HEK293 (cell line): Measurements from ENCODE around the gene SCN5A.

Experiments used
- CTCF ChIA-PET: fragments of 350-600 bp; formaldehyde crosslinking; extraction: SDS; loops from one replicate; lab custom pipeline; 2021; ENCODE audit warnings: antibody characterized with exemption; lab: Yijun Ruan, JAX
- POLR2A ChIA-PET: fragments of 300-600 bp; formaldehyde crosslinking; extraction: SDS; loops from one replicate; lab custom pipeline; 2020; ENCODE audit warnings: antibody characterized with exemption, inconsistent platforms; lab: Yijun Ruan, JAX
- H3K27ac ChIP-seq: fragments of 200-500 bp; sonication (Bioruptor generic); 2 replicates; pipeline ENCODE4 v1.5.1; 2014; ENCODE audit warnings: low read depth, low read length, control low read depth, inconsistent platforms; ENCODE audit errors: extremely low read depth
- H3K36me3 ChIP-seq, 2 experiments: fragments of 200-500 bp in 1 of 2; sonication (Bioruptor generic) in 1 of 2; 1 replicate in 1 of 2; 2 replicates in 1 of 2; pipeline ENCODE4 v1.5.1; 2014 to 2017; ENCODE audit warnings: inconsistent platforms in 2 of 2, low read length in 2 of 2; ENCODE audit not compliant: control insufficient read depth in 2 of 2, insufficient read depth in 1 of 2
- H3K4me1 ChIP-seq: fragments of 200-500 bp; sonication (Bioruptor generic); 2 replicates; pipeline ENCODE4 v1.5.1; 2014; ENCODE audit warnings: mild to moderate bottlenecking, low read length, inconsistent platforms; ENCODE audit not compliant: control insufficient read depth, insufficient read depth
- H3K4me3 ChIP-seq: 2 replicates; pipeline ENCODE4 v1.5.1; 2011; ENCODE audit warnings: low read depth, mild to moderate bottlenecking, control low read depth, low read length, moderate library complexity
- H3K9me3 ChIP-seq: fragments of 200-500 bp; sonication (Bioruptor generic); 2 replicates; pipeline ENCODE4 v1.5.1; 2014; ENCODE audit warnings: low read depth, low read length, inconsistent platforms; ENCODE audit not compliant: control insufficient read depth, insufficient read depth
- BCL11B ChIP-seq: fragments of 450-650 bp; formaldehyde crosslinking; IDR thresholded peaks from 2 replicates; pipeline ENCODE4 v1.5.1; 2016; ENCODE audit warnings: low read depth, missing biosample characterization, missing genetic modification characterization
- GLI2 ChIP-seq: fragments of 450-650 bp; formaldehyde crosslinking; IDR thresholded peaks from 2 replicates; pipeline ENCODE4; 2017; ENCODE audit warnings: missing biosample characterization, missing genetic modification characterization, low read depth, borderline replicate concordance
- SP2 ChIP-seq: fragments of 450-650 bp; formaldehyde crosslinking; IDR thresholded peaks from 2 replicates; pipeline ENCODE4 v1.5.1; 2016; ENCODE audit warnings: missing biosample characterization, missing genetic modification characterization
- ZBTB21 ChIP-seq: fragments of 450-650 bp; formaldehyde crosslinking; IDR thresholded peaks from 2 replicates; pipeline ENCODE4 v1.5.1; 2017; ENCODE audit warnings: missing biosample characterization, missing genetic modification characterization
- ZEB2 ChIP-seq: fragments of 450-650 bp; formaldehyde crosslinking; IDR thresholded peaks from 2 replicates; pipeline ENCODE4 v1.5.1; 2016; ENCODE audit warnings: missing biosample characterization, missing genetic modification characterization
- ZFP3 ChIP-seq: fragments of 450-650 bp; formaldehyde crosslinking; IDR thresholded peaks from 2 replicates; pipeline ENCODE4 v1.5.1; 2016; ENCODE audit warnings: low read depth, missing biosample characterization, missing genetic modification characterization
- ZFP37 ChIP-seq: fragments of 450-650 bp; formaldehyde crosslinking; IDR thresholded peaks from 2 replicates; pipeline ENCODE4 v1.5.1; 2016; ENCODE audit warnings: missing biosample characterization, missing genetic modification characterization
- ZNF112 ChIP-seq: fragments of 450-650 bp; formaldehyde crosslinking; IDR thresholded peaks from 2 replicates; pipeline ENCODE4 v1.5.0; 2017; ENCODE audit warnings: missing biosample characterization, missing genetic modification characterization
- ZNF146 ChIP-seq: fragments of 450-650 bp; formaldehyde crosslinking; IDR thresholded peaks from 2 replicates; pipeline ENCODE4 v1.5.1; 2016; ENCODE audit warnings: missing biosample characterization, missing genetic modification characterization
- ZNF175 ChIP-seq: fragments of 450-650 bp; formaldehyde crosslinking; IDR thresholded peaks from 2 replicates; pipeline ENCODE4 v1.5.1; 2016; ENCODE audit warnings: missing biosample characterization, missing genetic modification characterization
- ZNF354C ChIP-seq: fragments of 450-650 bp; formaldehyde crosslinking; IDR thresholded peaks from 2 replicates; pipeline ENCODE4 v1.5.1; 2016; ENCODE audit warnings: missing biosample characterization, missing genetic modification characterization, low read depth, borderline replicate concordance
- ZNF391 ChIP-seq: fragments of 450-650 bp; formaldehyde crosslinking; IDR thresholded peaks from 2 replicates; pipeline ENCODE4 v1.5.1; 2016; ENCODE audit warnings: low read depth, missing biosample characterization, missing genetic modification characterization, borderline replicate concordance
- ZNF514 ChIP-seq: fragments of 450-650 bp; formaldehyde crosslinking; IDR thresholded peaks from 2 replicates; pipeline ENCODE4 v1.5.1; 2016; ENCODE audit warnings: missing biosample characterization, missing genetic modification characterization
- ZNF530 ChIP-seq: fragments of 450-650 bp; formaldehyde crosslinking; IDR thresholded peaks from 2 replicates; pipeline ENCODE4 v1.5.1; 2016; ENCODE audit warnings: low read depth, missing biosample characterization, missing genetic modification characterization
- ZNF548 ChIP-seq: fragments of 450-650 bp; formaldehyde crosslinking; IDR thresholded peaks from 2 replicates; pipeline ENCODE4 v1.5.1; 2016; ENCODE audit warnings: missing biosample characterization, missing genetic modification characterization
- ZNF555 ChIP-seq: fragments of 450-650 bp; formaldehyde crosslinking; conservative IDR thresholded peaks from 2 replicates; pipeline ENCODE4 v1.5.1; 2017; ENCODE audit warnings: missing biosample characterization, mild to moderate bottlenecking, missing genetic modification characterization, inconsistent platforms
- ZNF777 ChIP-seq: fragments of 450-650 bp; formaldehyde crosslinking; IDR thresholded peaks from 2 replicates; pipeline ENCODE4 v1.5.1; 2017; ENCODE audit warnings: missing biosample characterization, missing genetic modification characterization, borderline replicate concordance
- TF ChIP-seq, protein P1 (sequence below): fragments of 450-650 bp; formaldehyde crosslinking; conservative IDR thresholded peaks from 2 replicates; pipeline ENCODE4 v1.5.1; 2016; ENCODE audit warnings: low read depth, missing biosample characterization, missing genetic modification characterization
- TF ChIP-seq, protein P2 (sequence below): fragments of 450-650 bp; formaldehyde crosslinking; IDR thresholded peaks from 2 replicates; pipeline ENCODE4 v1.5.1; 2017; ENCODE audit warnings: missing biosample characterization, missing genetic modification characterization
- TF ChIP-seq, protein P3 (sequence below): fragments of 450-650 bp; formaldehyde crosslinking; IDR thresholded peaks from 2 replicates; pipeline ENCODE4 v1.5.1; 2016; ENCODE audit warnings: missing biosample characterization, missing genetic modification characterization, low read depth
- TF ChIP-seq, protein P4 (sequence below): sonication (generic); formaldehyde crosslinking; IDR thresholded peaks from 2 replicates; pipeline ENCODE4 v1.8.1; 2022; ENCODE audit warnings: mild to moderate bottlenecking, moderate library complexity, missing genetic modification reagents

Gene SCN5A

DNA sequence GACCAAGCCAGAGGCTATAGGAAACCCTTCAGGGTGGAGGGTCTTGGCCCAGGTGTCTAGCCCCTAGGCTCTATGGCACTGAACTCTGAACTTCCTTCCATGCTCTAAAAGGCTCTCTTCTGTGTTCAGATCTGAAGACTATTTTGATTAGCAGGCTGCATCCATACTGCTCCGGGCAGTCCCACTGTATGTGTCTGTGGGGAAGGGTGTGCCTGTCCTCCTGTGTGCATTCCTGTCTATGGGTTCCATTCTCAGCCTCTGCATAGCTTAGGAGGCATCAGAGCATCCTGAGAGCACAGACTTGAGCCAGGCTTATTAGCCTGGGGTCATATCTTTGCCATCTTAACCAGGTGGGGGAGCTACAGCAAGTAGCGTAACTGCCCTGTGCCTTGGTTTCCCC lies 115.3 kb downstream of the SCN5A start (continued):
- no peak for TF ChIP-seq ZNF175 (tag by site-specific recombination)
- TF ChIP-seq ZNF146, result no peak
- TF ChIP-seq ZNF112, result no peak
- no peak for TF ChIP-seq ZNF530
- TF ChIP-seq, protein P1, sequence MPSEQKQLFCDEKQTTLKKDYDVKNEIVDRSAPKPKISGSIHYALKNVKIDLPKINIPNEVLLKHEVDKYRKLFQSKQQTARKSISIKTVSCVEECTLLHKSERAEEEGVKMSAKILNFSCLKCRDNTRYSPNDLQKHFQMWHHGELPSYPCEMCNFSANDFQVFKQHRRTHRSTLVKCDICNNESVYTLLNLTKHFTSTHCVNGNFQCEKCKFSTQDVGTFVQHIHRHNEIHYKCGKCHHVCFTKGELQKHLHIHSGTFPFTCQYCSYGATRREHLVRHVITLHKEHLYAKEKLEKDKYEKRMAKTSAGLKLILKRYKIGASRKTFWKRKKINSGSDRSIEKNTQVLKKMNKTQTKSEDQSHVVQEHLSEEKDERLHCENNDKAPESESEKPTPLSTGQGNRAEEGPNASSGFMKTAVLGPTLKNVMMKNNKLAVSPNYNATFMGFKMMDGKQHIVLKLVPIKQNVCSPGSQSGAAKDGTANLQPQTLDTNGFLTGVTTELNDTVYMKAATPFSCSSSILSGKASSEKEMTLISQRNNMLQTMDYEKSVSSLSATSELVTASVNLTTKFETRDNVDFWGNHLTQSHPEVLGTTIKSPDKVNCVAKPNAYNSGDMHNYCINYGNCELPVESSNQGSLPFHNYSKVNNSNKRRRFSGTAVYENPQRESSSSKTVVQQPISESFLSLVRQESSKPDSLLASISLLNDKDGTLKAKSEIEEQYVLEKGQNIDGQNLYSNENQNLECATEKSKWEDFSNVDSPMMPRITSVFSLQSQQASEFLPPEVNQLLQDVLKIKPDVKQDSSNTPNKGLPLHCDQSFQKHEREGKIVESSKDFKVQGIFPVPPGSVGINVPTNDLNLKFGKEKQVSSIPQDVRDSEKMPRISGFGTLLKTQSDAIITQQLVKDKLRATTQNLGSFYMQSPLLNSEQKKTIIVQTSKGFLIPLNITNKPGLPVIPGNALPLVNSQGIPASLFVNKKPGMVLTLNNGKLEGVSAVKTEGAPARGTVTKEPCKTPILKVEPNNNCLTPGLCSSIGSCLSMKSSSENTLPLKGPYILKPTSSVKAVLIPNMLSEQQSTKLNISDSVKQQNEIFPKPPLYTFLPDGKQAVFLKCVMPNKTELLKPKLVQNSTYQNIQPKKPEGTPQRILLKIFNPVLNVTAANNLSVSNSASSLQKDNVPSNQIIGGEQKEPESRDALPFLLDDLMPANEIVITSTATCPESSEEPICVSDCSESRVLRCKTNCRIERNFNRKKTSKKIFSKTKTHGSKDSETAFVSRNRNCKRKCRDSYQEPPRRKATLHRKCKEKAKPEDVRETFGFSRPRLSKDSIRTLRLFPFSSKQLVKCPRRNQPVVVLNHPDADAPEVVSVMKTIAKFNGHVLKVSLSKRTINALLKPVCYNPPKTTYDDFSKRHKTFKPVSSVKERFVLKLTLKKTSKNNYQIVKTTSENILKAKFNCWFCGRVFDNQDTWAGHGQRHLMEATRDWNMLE (tag by site-specific recombination), result no peak
- no peak for TF ChIP-seq ZNF548 (tag by site-specific recombination)
- TF ChIP-seq, protein P2, sequence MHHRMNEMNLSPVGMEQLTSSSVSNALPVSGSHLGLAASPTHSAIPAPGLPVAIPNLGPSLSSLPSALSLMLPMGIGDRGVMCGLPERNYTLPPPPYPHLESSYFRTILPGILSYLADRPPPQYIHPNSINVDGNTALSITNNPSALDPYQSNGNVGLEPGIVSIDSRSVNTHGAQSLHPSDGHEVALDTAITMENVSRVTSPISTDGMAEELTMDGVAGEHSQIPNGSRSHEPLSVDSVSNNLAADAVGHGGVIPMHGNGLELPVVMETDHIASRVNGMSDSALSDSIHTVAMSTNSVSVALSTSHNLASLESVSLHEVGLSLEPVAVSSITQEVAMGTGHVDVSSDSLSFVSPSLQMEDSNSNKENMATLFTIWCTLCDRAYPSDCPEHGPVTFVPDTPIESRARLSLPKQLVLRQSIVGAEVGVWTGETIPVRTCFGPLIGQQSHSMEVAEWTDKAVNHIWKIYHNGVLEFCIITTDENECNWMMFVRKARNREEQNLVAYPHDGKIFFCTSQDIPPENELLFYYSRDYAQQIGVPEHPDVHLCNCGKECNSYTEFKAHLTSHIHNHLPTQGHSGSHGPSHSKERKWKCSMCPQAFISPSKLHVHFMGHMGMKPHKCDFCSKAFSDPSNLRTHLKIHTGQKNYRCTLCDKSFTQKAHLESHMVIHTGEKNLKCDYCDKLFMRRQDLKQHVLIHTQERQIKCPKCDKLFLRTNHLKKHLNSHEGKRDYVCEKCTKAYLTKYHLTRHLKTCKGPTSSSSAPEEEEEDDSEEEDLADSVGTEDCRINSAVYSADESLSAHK (tag by site-specific recombination), result no peak
- TF ChIP-seq ZNF391 (tag by site-specific recombination), result no peak

DNA sequence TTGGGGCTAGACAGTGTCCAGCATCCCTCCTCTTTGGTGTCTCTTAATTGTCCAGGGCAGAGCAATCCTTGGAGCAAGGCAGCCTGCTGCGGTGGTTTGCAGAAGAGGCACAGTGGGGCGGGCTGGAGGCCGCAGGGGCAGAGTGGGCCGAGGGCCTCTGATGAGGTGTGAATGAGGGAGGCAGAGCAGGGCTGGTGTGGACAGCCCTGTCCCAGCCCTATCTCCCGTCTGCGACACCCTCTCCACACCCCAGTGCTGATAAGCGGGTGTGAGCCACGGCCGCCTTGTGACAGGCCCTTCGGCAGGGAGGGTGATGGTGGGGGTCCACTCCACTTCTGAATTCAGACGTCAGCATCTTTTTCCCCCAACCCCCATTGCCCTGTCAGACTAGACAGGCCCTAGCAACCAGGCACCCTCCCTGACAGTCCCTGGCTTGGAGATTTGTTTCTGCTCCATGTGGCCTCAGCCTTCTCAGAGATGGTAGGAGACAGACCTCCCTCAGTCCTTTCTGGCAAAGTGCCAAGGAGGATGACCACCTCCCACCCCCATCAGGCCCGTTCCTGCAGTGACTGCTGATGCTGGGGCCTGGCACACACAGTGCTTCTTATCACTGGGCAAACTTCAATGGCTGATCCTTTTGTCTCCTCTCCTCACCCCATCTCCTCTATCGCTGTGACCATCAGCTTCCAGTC lies 116.1 kb downstream of the SCN5A start:
- Histone ChIP-seq H3K27ac (no peak overlapping the region), H3K36me3 (peaks cover 0 to 7% of the 10 kb centered on the region in 2 experiments; a peak in 2 of 3 replicates), H3K9me3 (no peaks in the 10 kb centered on the region), H3K4me3 (no peak overlapping the region)
- ChIA-PET CTCF (interaction anchor here (0.6 kb wide), 1 partner anchor 150 kb away, joined by 3 read pairs; no protein-coding TSS in a partner anchor), POLR2A (no interaction called here)
- TF ChIP-seq ZNF514, result no peak
- no peak for TF ChIP-seq ZFP37 (tag by site-specific recombination)
- no peak for TF ChIP-seq ZNF530
- no peak for TF ChIP-seq ZNF354C (tag by site-specific recombination)
- TF ChIP-seq ZFP3 (tag by site-specific recombination), result no peak
- TF ChIP-seq SP2, result no peak
- no peak for TF ChIP-seq GLI2
- TF ChIP-seq ZNF777 (tag by site-specific recombination), result no peak
- TF ChIP-seq ZNF555, result no peak
- TF ChIP-seq, protein P3, sequence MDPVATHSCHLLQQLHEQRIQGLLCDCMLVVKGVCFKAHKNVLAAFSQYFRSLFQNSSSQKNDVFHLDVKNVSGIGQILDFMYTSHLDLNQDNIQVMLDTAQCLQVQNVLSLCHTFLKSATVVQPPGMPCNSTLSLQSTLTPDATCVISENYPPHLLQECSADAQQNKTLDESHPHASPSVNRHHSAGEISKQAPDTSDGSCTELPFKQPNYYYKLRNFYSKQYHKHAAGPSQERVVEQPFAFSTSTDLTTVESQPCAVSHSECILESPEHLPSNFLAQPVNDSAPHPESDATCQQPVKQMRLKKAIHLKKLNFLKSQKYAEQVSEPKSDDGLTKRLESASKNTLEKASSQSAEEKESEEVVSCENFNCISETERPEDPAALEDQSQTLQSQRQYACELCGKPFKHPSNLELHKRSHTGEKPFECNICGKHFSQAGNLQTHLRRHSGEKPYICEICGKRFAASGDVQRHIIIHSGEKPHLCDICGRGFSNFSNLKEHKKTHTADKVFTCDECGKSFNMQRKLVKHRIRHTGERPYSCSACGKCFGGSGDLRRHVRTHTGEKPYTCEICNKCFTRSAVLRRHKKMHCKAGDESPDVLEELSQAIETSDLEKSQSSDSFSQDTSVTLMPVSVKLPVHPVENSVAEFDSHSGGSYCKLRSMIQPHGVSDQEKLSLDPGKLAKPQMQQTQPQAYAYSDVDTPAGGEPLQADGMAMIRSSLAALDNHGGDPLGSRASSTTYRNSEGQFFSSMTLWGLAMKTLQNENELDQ (tag by site-specific recombination), result no peak
- TF ChIP-seq BCL11B (tag by site-specific recombination), result no peak
- no peak for TF ChIP-seq ZEB2
- TF ChIP-seq ZBTB21 (tag by site-specific recombination), result no peak
- TF ChIP-seq, protein P4, sequence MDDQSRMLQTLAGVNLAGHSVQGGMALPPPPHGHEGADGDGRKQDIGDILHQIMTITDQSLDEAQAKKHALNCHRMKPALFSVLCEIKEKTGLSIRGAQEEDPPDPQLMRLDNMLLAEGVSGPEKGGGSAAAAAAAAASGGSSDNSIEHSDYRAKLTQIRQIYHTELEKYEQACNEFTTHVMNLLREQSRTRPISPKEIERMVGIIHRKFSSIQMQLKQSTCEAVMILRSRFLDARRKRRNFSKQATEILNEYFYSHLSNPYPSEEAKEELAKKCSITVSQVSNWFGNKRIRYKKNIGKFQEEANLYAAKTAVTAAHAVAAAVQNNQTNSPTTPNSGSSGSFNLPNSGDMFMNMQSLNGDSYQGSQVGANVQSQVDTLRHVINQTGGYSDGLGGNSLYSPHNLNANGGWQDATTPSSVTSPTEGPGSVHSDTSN (CRISPR knock-in tag), result no peak
- TF ChIP-seq, all 188 proteins: peak for 0
- no peaks in the 10 kb centered on the region for H3K4me1 ChIP-seq
